ENCODE measurements around the gene INSIG1. TPM values are rescaled to one million over a fixed set of nuclear protein-coding genes. Genes with fewer than 3 reads are reported as not detected.

INSIG1 gene
- total RNA-seq, 1 donor from 2014 or later, result 18.0 TPM

DNA sequence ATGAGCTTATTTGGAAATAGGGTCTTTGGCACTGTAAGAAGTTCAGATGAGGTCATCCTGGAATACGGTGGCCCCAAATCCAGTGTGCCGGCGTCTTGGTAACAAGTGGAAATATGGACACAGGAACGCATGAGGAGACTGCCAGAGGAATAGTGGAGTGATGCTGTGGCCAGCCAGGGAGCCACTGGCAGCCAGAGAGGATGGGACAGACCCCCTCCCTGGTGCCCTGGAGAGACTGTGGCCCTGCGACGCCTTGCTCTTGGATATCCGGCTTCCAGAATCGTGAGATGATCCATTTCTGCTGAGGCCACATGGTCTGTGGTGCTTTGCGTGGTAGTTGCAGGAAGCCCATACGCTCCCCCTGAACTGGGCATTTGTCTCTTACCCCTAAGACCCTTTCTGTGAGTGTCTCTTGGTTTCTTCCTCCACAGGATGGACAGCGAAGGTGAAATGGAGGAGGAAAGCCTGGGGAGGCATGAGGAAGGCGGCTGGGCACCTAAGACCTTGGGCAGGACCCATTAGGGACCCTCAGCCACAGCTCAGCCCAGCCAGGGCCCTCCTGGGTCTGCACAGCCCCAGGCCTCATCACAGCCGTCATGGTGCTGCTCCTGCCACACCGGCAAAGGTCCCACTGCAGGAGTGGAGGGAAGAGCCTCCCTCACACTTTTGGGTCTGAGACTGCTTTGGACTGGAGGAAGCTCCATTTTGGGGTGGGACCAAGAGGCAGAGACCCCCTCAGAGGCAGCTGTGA lies 53.6 kb downstream of the INSIG1 start:
- no peak for TF ChIP-seq CTCF (IDR thresholded peaks at IDR 0.05)
- Histone ChIP-seq H3K4me3 (no peak overlapping the region), H3K36me3 (no peaks in the 10 kb centered on the region), H3K27me3 (no peaks in the 10 kb centered on the region), H3K9me3 (no peaks in the 10 kb centered on the region), H3K4me1 (no peaks in the 10 kb centered on the region), H3K27ac (no peak overlapping the region)
- no peak for DNase-seq (ENCODE audit: low spot score in 2 of 2)
- intact Hi-C loops (cut with DNase I), result no loop called here

- H3K4me3 ChIP-seq, result no peak overlapping the region
- no peak overlapping the region for H3K27ac ChIP-seq
- no peak for DNase-seq (ENCODE audit: low spot score in 2 of 2)
- no peaks in the 10 kb centered on the region for H3K4me1 ChIP-seq
- no peak for TF ChIP-seq CTCF (IDR thresholded peaks at IDR 0.05)
- H3K27me3 ChIP-seq, result no peaks in the 10 kb centered on the region
- H3K36me3 ChIP-seq, result no peaks in the 10 kb centered on the region
- no peaks in the 10 kb centered on the region for H3K9me3 ChIP-seq
- intact Hi-C loops (cut with DNase I), result no loop called here
Measured at GRCh38 chr7:155352076-155352752, 54.5 kb downstream of the INSIG1 start.

DNA sequence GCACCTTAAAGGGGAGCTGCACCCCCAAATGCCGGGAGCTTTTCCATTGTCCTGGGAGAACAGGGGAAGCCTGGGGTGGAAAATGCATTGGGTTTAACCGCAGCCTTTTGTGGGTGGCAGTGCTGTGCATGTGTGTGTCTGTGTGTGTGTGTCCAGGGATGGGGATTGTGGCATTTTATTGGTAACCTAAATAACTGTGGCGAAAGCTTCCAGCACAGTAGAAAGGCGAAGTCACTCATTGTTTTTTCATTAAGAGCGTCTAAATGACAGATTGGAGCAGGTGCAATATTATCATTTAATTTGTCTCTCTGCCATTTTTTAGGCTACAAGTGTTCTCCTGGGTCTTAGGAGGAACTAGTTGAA lies 55.1 kb downstream of the INSIG1 start:
- Histone ChIP-seq H3K27me3 (no peaks in the 10 kb centered on the region), H3K4me1 (no peaks in the 10 kb centered on the region), H3K36me3 (no peaks in the 10 kb centered on the region), H3K9me3 (no peaks in the 10 kb centered on the region), H3K27ac (no peak overlapping the region), H3K4me3 (no peak overlapping the region)
- intact Hi-C loops (cut with DNase I), result no loop called here
- no peak for DNase-seq (ENCODE audit: low spot score in 2 of 2)
- TF ChIP-seq CTCF (IDR thresholded peaks at IDR 0.05), result no peak

GRCh38 chr7:155353256-155353897 lies 55.7 kb downstream of the INSIG1 start:
- Histone ChIP-seq H3K4me1 (no peaks in the 10 kb centered on the region), H3K36me3 (no peaks in the 10 kb centered on the region), H3K4me3 (no peak overlapping the region), H3K27me3 (no peaks in the 10 kb centered on the region), H3K27ac (no peak overlapping the region), H3K9me3 (no peaks in the 10 kb centered on the region)
- TF ChIP-seq CTCF (IDR thresholded peaks at IDR 0.05), result no peak
- intact Hi-C loops (cut with DNase I), result no loop called here
- DNase-seq (ENCODE audit: low spot score in 2 of 2), result no peak

- Histone ChIP-seq H3K27me3 (no peaks in the 10 kb centered on the region), H3K4me3 (no peak overlapping the region), H3K9me3 (no peaks in the 10 kb centered on the region), H3K4me1 (no peaks in the 10 kb centered on the region), H3K36me3 (no peaks in the 10 kb centered on the region), H3K27ac (no peak overlapping the region)
- no peak for TF ChIP-seq CTCF (IDR thresholded peaks at IDR 0.05)
- DNase-seq (ENCODE audit: low spot score in 2 of 2), result no peak
- intact Hi-C loops (cut with DNase I), result no loop called here
Measured at GRCh38 chr7:155354371-155355048, 56.8 kb downstream of the INSIG1 start.

Data from ascending aorta (tissue), 2 donors.